Measurements from ENCODE around the gene WSB1.

WSB1 gene

GRCh38 chr17:27245230-27245696, 48.7 kb upstream of the WSB1 start:
- CTCF ChIA-PET: interaction anchor here (0.6 to 4.8 kb wide), 28 partner anchors 9 to 406 kb away, joined by 3 to 50 read pairs (median 4); partner anchors contain the start of genes KSR1 and WSB1
- Histone ChIP-seq H3K4me1 (ENCODE audit: control insufficient read depth, insufficient read depth, low read length) (peaks cover 7% of the 10 kb centered on the region; the same call in 1 of the 2 replicates), H3K27ac (ENCODE audit: extremely low read depth, low read depth, low read length) (no peak overlapping the region), H3K36me3 (ENCODE audit: control insufficient read depth in 2 of 2, insufficient read depth in 1 of 2, low read length in 2 of 2) (no peaks in the 10 kb centered on the region), H3K9me3 (ENCODE audit: control insufficient read depth, insufficient read depth, low read depth, low read length) (no peaks in the 10 kb centered on the region), H3K4me3 (ENCODE audit: low read depth, low read length) (no peak overlapping the region)
- POLR2A ChIA-PET: interaction anchor here (0.6 to 4.4 kb wide), 5 partner anchors 15 to 189 kb away, joined by 4 to 38 read pairs (median 4); partner anchors contain the start of gene WSB1
- peak; percentile 93 for TF ChIP-seq ZNF654 (tag by site-specific recombination; IDR thresholded peaks at IDR 0.05; ENCODE audit: low read depth)
- no peak for TF ChIP-seq HOXA7 (CRISPR knock-in tag; IDR thresholded peaks at IDR 0.05; ENCODE audit: borderline replicate concordance)
- TF ChIP-seq ZNF292 (tag by site-specific recombination; IDR thresholded peaks at IDR 0.05; ENCODE audit: borderline replicate concordance, low read depth): no peak
- TF ChIP-seq GLIS2 (tag by site-specific recombination; IDR thresholded peaks at IDR 0.05): peak; percentile 80
- peak; percentile 88 for TF ChIP-seq ZSCAN30 (tag by site-specific recombination; IDR thresholded peaks at IDR 0.05)
- TF ChIP-seq ZNF560 (tag by site-specific recombination; IDR thresholded peaks at IDR 0.05; ENCODE audit: borderline replicate concordance): no peak
- no peak for TF ChIP-seq ZNF791 (tag by site-specific recombination; IDR thresholded peaks at IDR 0.05)
- peak; percentile 71 for TF ChIP-seq PATZ1 (tag by site-specific recombination; IDR thresholded peaks at IDR 0.05)
- no peak for TF ChIP-seq ZNF114 (tag by site-specific recombination; IDR thresholded peaks at IDR 0.05)
- TF ChIP-seq KLF1 (tag by site-specific recombination; IDR thresholded peaks at IDR 0.05): peak; percentile 61; the same call in 1 of the 2 replicates
- TF ChIP-seq HIC1 (tag by site-specific recombination; IDR thresholded peaks at IDR 0.05): no peak
- no peak for TF ChIP-seq ZNF169 (tag by site-specific recombination; IDR thresholded peaks at IDR 0.05)
- TF ChIP-seq ZBTB7A (tag by site-specific recombination; IDR thresholded peaks at IDR 0.05; ENCODE audit: low read depth): no peak
- no peak for TF ChIP-seq ZFP41 (tag by site-specific recombination; IDR thresholded peaks at IDR 0.05; ENCODE audit: borderline replicate concordance)
- peak; percentile 17; the same call in 1 of the 2 replicates for TF ChIP-seq MZF1 (tag by site-specific recombination; IDR thresholded peaks at IDR 0.05; ENCODE audit: borderline replicate concordance)
- TF ChIP-seq OSR2 (tag by site-specific recombination; IDR thresholded peaks at IDR 0.05): no peak
- TF ChIP-seq KLF7 (tag by site-specific recombination; IDR thresholded peaks at IDR 0.05; ENCODE audit: borderline replicate concordance): peak; percentile 33; the same call in 1 of the 2 replicates
- TF ChIP-seq ZNF350 (tag by site-specific recombination; IDR thresholded peaks at IDR 0.05): no peak
- TF ChIP-seq ZNF423 (tag by site-specific recombination; IDR thresholded peaks at IDR 0.05): no peak
- TF ChIP-seq ZFP69B (tag by site-specific recombination; IDR thresholded peaks at IDR 0.05): peak; percentile 83
- TF ChIP-seq ZSCAN16 (tag by site-specific recombination; IDR thresholded peaks at IDR 0.05): no peak
- no peak; the same call in 1 of the 2 replicates for TF ChIP-seq ZIC2 (tag by site-specific recombination; IDR thresholded peaks at IDR 0.05)
- TF ChIP-seq ZNF510 (tag by site-specific recombination; IDR thresholded peaks at IDR 0.05; ENCODE audit: insufficient replicate concordance): no peak
- TF ChIP-seq SP3 (tag by site-specific recombination; IDR thresholded peaks at IDR 0.05): peak; percentile 62
- peak; percentile 90 for TF ChIP-seq CTCF (tag by site-specific recombination; IDR thresholded peaks at IDR 0.05)
- TF ChIP-seq MYNN (tag by site-specific recombination; IDR thresholded peaks at IDR 0.05; ENCODE audit: borderline replicate concordance): no peak
- TF ChIP-seq IKZF3 (tag by site-specific recombination; IDR thresholded peaks at IDR 0.05): peak; percentile 52
- peak; percentile 12; the same call in 1 of the 2 replicates for TF ChIP-seq ZBTB20 (tag by site-specific recombination; IDR thresholded peaks at IDR 0.05)
- no peak for TF ChIP-seq BCL11B (tag by site-specific recombination; IDR thresholded peaks at IDR 0.05; ENCODE audit: low read depth)
- TF ChIP-seq ZNF398 (tag by site-specific recombination; IDR thresholded peaks at IDR 0.05): no peak
- TF ChIP-seq ZNF146 (tag by site-specific recombination; IDR thresholded peaks at IDR 0.05): no peak

Data from HEK293 (cell line).